GM18498 (cell line): ENCODE data around the gene BACH2.

Source experiments
- ATAC-seq: cut with Tn5 transposase; IDR thresholded peaks from one replicate; pipeline ENCODE4 v1.9.1; 2021; ENCODE audit warnings: mild to moderate bottlenecking, moderate library complexity; ENCODE audit not compliant: unreplicated experiment

BACH2 gene

GRCh38 chr6:90162648-90163387 is 133.8 kb downstream of the BACH2 start:
- ATAC-seq = no peak

- ATAC-seq = no peak
These were observed 136.6 kb downstream of the BACH2 start for GRCh38 chr6:90160013-90160412.

GRCh38 chr6:90159452-90159851 is 137.2 kb downstream of the BACH2 start:
- ATAC-seq = no peak

GRCh38 chr6:90158936-90159335 is 137.7 kb downstream of the BACH2 start:
- no peak for ATAC-seq

- ATAC-seq = no peak
These were observed 139.2 kb downstream of the BACH2 start for GRCh38 chr6:90157441-90157840.

GRCh38 chr6:90156861-90157260 is 139.8 kb downstream of the BACH2 start:
- ATAC-seq = no peak

- no peak for ATAC-seq
These were observed 141.7 kb downstream of the BACH2 start for GRCh38 chr6:90154755-90155470.

- no peak for ATAC-seq
These were observed 144.8 kb downstream of the BACH2 start for GRCh38 chr6:90151576-90152422.

GRCh38 chr6:90149280-90149679 is 147.4 kb downstream of the BACH2 start:
- no peak for ATAC-seq

- ATAC-seq = no peak
These were observed 147.8 kb downstream of the BACH2 start for GRCh38 chr6:90148867-90149266.

GRCh38 chr6:90146921-90147649 is 149.6 kb downstream of the BACH2 start:
- ATAC-seq = no peak

- no peak for ATAC-seq
These were observed 150.6 kb downstream of the BACH2 start for GRCh38 chr6:90146024-90146423.

- ATAC-seq = no peak
These were observed 151.6 kb downstream of the BACH2 start for GRCh38 chr6:90144928-90145555.

GRCh38 chr6:90144396-90144795 is 152.2 kb downstream of the BACH2 start:
- ATAC-seq = no peak

GRCh38 chr6:90140683-90141082 is 156.0 kb downstream of the BACH2 start:
- ATAC-seq = no peak

GRCh38 chr6:90139272-90139817 is 157.3 kb downstream of the BACH2 start:
- ATAC-seq = no peak

- no peak for ATAC-seq
These were observed 159.6 kb downstream of the BACH2 start for GRCh38 chr6:90136837-90137568.

- no peak for ATAC-seq
These were observed 160.5 kb downstream of the BACH2 start for GRCh38 chr6:90136176-90136575.

- no peak for ATAC-seq
These were observed 161.0 kb downstream of the BACH2 start for GRCh38 chr6:90135667-90136066.
